LNCaP clone FGC (cell line): ENCODE results near the gene CD200R1.

Experiments
- DNase-seq: peaks from one replicate; pipeline ENCODE4 v3.0.0-alpha.2; 2011; ENCODE audit warnings: low read depth
- H3K4me3 ChIP-seq: 2 replicates; pipeline ENCODE4 v1.5.1; 2011; ENCODE audit warnings: mild to moderate bottlenecking, low read depth, low read length, control low read depth
- TF ChIP-seq, protein P1 (sequence below): IDR thresholded peaks from 2 replicates; pipeline ENCODE4 v1.5.1; 2012; ENCODE audit warnings: mild to moderate bottlenecking; ENCODE audit not compliant: control insufficient read depth, insufficient read depth; ENCODE audit errors: extremely low read depth

CD200R1 gene

DNA sequence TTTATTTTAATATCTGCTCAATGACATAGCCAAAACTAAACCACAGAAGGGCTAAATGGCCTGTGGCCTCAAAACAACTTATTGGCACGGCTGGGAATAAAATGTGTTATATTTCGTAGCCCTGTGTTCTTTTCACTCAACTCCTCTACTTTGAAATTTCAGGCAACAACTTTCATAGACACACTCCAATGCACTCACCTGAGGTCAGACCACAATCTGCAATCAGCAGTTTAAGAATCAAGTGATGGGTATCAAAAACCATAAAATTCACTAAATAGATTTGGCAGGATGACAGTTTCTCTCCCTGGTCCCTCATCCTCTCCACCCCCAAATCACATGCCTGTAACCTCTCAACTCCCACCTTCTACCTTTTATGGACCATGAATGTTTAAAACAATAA is 2.0 kb upstream of the CD200R1 start:
- H3K4me3 ChIP-seq, result no peak overlapping the region
- no peak for DNase-seq

DNA sequence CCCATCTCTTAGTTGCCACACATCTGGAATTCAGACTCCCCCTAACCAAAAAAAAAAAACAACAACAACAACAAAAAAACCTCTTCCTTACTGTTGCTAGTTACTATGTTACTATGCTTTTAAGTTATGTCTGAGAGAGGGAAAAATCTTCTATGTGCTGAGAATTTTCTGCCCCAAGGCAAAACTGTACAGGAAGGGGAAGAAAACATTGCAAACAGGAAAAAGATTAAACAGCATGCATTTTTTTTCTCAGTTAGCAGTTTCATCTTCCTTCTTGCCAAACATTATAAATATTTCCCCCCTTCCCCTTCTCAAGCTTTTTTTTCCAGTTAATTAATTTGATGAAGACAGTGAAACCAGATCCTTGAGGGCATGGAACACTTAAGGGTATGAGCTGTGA is 1.1 kb upstream of the CD200R1 start:
- no peak overlapping the region for H3K4me3 ChIP-seq
- TF ChIP-seq, protein P1, sequence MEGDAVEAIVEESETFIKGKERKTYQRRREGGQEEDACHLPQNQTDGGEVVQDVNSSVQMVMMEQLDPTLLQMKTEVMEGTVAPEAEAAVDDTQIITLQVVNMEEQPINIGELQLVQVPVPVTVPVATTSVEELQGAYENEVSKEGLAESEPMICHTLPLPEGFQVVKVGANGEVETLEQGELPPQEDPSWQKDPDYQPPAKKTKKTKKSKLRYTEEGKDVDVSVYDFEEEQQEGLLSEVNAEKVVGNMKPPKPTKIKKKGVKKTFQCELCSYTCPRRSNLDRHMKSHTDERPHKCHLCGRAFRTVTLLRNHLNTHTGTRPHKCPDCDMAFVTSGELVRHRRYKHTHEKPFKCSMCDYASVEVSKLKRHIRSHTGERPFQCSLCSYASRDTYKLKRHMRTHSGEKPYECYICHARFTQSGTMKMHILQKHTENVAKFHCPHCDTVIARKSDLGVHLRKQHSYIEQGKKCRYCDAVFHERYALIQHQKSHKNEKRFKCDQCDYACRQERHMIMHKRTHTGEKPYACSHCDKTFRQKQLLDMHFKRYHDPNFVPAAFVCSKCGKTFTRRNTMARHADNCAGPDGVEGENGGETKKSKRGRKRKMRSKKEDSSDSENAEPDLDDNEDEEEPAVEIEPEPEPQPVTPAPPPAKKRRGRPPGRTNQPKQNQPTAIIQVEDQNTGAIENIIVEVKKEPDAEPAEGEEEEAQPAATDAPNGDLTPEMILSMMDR, result no peak
- no peak for DNase-seq

More for the DNA sequence above, 2.0 kb upstream of the CD200R1 start:
- TF ChIP-seq, protein P1, result no peak

DNA sequence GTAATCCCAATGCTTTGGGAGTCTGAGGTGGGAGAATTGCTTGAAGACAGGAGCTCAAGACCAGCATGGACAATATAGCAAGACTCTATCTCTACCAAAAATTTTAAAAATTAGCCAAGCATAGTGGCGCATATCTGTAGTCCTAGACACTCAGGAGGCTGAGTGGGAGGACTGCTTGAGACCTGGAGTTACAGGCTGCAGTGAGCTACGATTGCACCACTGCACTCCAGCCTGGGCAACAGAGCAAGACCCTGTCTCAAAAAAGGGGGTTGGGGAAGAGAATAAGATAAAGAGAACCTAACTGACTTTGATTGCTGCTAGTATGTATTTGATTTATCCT is 755 bp downstream of the CD200R1 start:
- TF ChIP-seq, protein P1, result no peak
- no peak overlapping the region for H3K4me3 ChIP-seq
- DNase-seq, result no peak

DNA sequence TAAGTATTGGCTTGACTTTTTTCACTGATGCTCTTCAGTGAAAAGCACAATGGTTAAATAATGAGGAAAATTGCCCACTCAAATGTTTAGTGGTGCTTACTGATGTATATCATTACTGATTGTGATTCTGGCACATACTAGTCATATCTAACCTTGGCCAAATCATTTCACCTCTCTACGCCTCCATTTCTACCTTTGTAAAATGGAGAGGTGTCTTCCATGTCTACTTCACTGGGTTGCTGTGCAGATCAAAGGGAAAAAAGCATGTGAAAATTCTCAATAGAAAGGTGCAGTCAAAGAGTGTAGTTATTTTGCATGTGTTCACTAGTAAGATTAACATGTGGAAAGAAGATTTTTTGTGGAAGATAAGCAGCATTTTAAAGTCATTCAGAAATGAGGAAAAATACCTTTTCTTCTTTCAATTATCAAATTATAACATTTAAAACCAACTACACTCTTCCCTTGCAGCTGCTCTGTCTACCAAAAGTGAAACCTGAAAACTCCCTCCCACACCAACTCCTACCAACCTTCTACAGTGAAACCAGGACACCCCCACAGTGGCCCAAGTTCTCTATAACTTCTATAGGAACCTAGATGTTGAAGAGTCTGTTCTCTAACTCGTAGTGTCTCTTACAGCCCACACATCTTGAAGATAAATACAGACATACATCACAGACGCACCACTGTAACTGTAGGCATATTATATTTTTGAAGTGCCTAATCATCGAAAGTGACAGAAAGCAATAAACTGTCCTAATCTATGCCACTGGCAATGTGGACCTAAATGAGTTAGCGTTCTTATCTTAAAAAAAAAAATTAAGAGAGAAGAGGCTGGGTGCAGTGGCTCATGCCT is 1.4 kb downstream of the CD200R1 start:
- no peak for DNase-seq
- no peak overlapping the region for H3K4me3 ChIP-seq

DNA sequence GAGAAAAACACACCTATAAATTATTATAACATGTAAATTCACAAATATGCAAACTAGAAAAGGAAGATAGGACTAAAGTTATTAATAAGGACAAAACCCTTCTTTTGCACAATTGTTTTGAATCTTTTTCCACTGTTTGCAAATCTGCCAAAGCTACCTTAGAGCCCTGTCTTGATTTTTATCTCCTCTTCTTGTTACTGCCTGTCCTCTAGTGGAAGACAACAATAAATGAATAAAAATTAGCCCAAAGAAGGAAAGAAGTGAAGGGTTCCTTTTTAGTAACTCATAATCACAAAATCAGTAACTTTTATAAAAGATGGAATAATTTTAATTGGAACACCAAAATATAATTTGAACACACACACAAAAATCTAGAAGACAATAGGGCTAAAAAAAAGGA is 2.7 kb downstream of the CD200R1 start:
- no peak for DNase-seq
- H3K4me3 ChIP-seq, result no peak overlapping the region
- TF ChIP-seq, protein P1, result no peak

More for the DNA sequence above, 1.4 kb downstream of the CD200R1 start:
- TF ChIP-seq, protein P1, result no peak

DNA sequence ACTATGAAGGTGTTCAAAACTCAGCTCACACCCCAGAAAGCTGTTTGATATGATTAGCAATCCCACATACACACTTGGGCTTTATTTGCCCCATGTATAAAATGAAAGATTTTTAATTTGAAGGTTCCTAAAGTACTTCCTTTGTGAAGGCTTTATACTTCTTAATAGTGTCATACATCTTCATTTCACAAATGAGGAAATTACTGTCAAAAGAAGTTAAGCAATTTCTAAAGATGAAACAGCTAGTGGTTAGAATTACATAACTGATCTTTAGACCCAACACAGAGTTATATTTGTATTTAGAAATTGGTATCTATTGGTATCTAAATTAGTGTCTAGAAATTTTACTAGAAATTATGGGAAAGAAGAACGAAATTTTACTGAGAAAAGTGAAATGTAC is 7.1 kb downstream of the CD200R1 start:
- DNase-seq, result no peak
- no peak overlapping the region for H3K4me3 ChIP-seq
- TF ChIP-seq, protein P1, result no peak

DNA sequence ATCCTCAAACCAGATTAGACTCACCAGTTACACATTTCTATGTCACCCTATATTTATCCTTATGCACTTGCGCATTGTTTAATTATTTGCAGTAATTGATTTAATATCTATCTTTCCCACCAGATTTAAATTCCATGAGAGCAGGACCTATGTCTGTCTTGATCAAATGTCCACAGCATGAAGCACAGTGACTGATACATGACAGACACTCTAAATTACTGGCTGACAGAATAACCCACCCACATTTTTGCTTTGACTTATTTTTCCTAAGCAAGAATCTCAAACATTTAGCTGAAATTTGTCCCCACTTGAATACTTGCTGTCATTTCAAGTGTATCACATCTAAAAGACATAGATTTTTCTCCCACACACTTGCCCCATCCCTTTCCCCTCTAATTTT is 7.5 kb downstream of the CD200R1 start:
- H3K4me3 ChIP-seq, result no peak overlapping the region
- TF ChIP-seq, protein P1, result no peak
- DNase-seq, result no peak
